Measurements from ENCODE around the gene CMIP. TPM values are rescaled to one million over a fixed set of nuclear protein-coding genes. Genes with fewer than 3 reads are reported as not detected.

The CMIP gene
- total RNA-seq, 2 donors from 2014 or later: 7.7 to 19.2 TPM

GRCh38 chr16:81435567-81435966, 9.0 kb upstream of the CMIP start:
- DNase-seq (ENCODE audit: low spot score): no peak
- no peak overlapping the region for H3K4me3 ChIP-seq
- no peaks in the 10 kb centered on the region for H3K36me3 ChIP-seq
- H3K4me1 ChIP-seq: no peaks in the 10 kb centered on the region
- no peak for TF ChIP-seq CTCF (IDR thresholded peaks at IDR 0.05)
- H3K27me3 ChIP-seq: no peaks in the 10 kb centered on the region
- H3K9me3 ChIP-seq: no peaks in the 10 kb centered on the region
- H3K27ac ChIP-seq: no peak overlapping the region

- no peaks in the 10 kb centered on the region for H3K36me3 ChIP-seq
- no peaks in the 10 kb centered on the region for H3K4me1 ChIP-seq
- no peak overlapping the region for H3K4me3 ChIP-seq
- no peaks in the 10 kb centered on the region for H3K9me3 ChIP-seq
- TF ChIP-seq CTCF (IDR thresholded peaks at IDR 0.05): no peak
- no peak overlapping the region for H3K27ac ChIP-seq
- no peak for DNase-seq (ENCODE audit: low spot score)
- no peaks in the 10 kb centered on the region for H3K27me3 ChIP-seq
Measured at GRCh38 chr16:81436386-81436785, 8.2 kb upstream of the CMIP start.

DNA sequence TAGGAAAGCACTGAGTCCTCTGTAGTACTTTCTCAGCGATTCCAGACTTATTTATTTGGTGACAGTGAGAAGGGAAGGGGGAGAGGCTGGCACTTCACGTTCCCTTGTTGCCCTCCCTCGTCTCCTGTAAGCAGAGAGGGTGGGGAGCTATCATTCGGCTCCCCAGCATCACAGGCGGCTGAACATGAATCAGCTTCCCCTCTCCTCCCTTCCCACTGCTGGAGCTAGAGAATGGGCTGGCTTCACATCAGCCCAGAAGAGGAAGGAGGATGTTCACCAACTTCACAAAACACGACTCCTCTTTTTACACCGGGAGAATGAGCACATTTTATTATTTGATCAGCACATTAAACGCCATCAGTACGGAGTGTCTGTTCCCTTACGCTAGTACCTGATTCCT, 6.7 kb upstream of the CMIP start:
- Histone ChIP-seq H3K36me3 (no peaks in the 10 kb centered on the region), H3K27me3 (no peaks in the 10 kb centered on the region), H3K27ac (no peak overlapping the region), H3K9me3 (no peaks in the 10 kb centered on the region), H3K4me3 (no peak overlapping the region), H3K4me1 (no peaks in the 10 kb centered on the region)
- TF ChIP-seq CTCF (IDR thresholded peaks at IDR 0.05): no peak
- no peak for DNase-seq (ENCODE audit: low spot score)

- no peaks in the 10 kb centered on the region for H3K36me3 ChIP-seq
- peaks cover 0 to 17% of the 10 kb centered on the region in 2 donors for H3K4me1 ChIP-seq
- no peak overlapping the region for H3K27ac ChIP-seq
- DNase-seq (ENCODE audit: low spot score): no peak
- H3K9me3 ChIP-seq: no peaks in the 10 kb centered on the region
- H3K4me3 ChIP-seq: no peak overlapping the region
- no peaks in the 10 kb centered on the region for H3K27me3 ChIP-seq
- no peak for TF ChIP-seq CTCF (IDR thresholded peaks at IDR 0.05)
Measured at GRCh38 chr16:81440888-81441761, 3.5 kb upstream of the CMIP start.

- no peak overlapping the region for H3K27ac ChIP-seq
- DNase-seq (ENCODE audit: low spot score): no peak
- H3K27me3 ChIP-seq: no peaks in the 10 kb centered on the region
- peaks cover 0 to 29% of the 10 kb centered on the region in 2 donors for H3K4me1 ChIP-seq
- H3K36me3 ChIP-seq: no peaks in the 10 kb centered on the region
- H3K9me3 ChIP-seq: no peaks in the 10 kb centered on the region
- TF ChIP-seq CTCF (IDR thresholded peaks at IDR 0.05): no peak
- H3K4me3 ChIP-seq: no peak overlapping the region
Measured at GRCh38 chr16:81442220-81442915, 2.2 kb upstream of the CMIP start.

Measured in right atrium auricular region (tissue), 2 donors.